Stimulated activated CD8-positive, alpha-beta memory T cell treated with anti-CD3 and anti-CD28 coated beads, Interleukin-12 subunit alpha, Interleukin-12 subunit beta, amount 100 ng/mL, for 24 hours (primary cell): ENCODE data around the gene XRCC1.
A peak's percentile ranks its signal among the peaks of the same experiment; 100 is the strongest.
"Not testable (repeated sequence)": the region's sequence is repeated elsewhere in the genome, so short reads cannot be mapped to it uniquely, and the experiment has no call there.

Experiments used
- DNase-seq: peaks from one replicate; pipeline ENCODE4 v3.0.0-alpha.2; 2020; ENCODE audit errors: extremely low read depth

The XRCC1 gene

GRCh38 chr19:43575156-43575950 lies at the start of gene XRCC1, which contains the start of gene PINLYP:
Gene XRCC1 (minus strand): TSS chr19:43575527. CDS start chr19:43575458, 69 bp downstream.
Gene PINLYP (plus strand): TSS chr19:43575801. CDS start chr19:43577192, 1,391 bp downstream.
- DNase-seq, result peak; percentile 95

DNA sequence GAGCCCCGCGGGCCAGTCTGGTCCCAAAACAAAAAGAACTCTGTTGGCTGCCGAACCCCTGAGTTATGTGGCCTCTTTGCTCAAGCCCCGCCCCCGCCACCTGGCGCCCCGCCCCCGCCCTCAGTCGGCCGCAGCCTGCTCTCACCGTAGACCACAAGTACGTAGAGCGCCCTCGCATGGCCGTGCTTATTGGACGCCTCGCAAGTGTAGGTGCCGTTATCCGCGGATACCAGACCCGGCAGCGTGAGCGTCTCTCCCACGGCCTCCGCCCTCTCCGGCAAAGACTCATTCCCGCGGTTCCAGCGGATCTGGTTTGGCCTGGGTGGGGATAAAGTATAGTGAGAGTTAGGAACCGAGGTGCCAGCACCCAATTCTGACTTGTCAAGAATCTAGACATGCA lies 49.6 kb upstream of the XRCC1 start:
- peak; percentile 59 for DNase-seq

GRCh38 chr19:43623889-43624670 lies 48.8 kb upstream of the XRCC1 start:
- DNase-seq, result no peak

GRCh38 chr19:43622956-43623355 lies 47.6 kb upstream of the XRCC1 start:
- DNase-seq, result no peak

DNA sequence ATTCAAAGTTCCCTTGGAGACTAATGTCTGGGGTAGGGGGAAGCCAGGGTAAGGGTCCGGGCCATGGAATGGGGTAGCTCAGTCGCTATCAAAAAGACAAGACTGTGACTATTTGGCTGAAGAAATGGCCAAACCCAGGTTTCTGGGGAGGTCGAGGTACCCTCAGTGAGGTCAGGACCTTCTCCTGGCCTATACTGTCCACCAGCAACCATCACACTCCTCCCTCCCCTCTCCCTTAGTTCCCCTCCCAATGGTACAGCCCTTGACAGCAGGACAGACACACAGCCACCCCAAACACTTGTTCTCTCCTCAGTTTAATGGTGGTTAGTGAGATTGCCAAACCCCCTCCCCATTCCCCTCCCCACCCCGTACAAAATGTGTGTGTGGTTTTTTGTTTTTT lies 46.7 kb upstream of the XRCC1 start:
- no peak for DNase-seq

GRCh38 chr19:43620061-43621001 lies 45.0 kb upstream of the XRCC1 start:
- DNase-seq, result no peak

DNA sequence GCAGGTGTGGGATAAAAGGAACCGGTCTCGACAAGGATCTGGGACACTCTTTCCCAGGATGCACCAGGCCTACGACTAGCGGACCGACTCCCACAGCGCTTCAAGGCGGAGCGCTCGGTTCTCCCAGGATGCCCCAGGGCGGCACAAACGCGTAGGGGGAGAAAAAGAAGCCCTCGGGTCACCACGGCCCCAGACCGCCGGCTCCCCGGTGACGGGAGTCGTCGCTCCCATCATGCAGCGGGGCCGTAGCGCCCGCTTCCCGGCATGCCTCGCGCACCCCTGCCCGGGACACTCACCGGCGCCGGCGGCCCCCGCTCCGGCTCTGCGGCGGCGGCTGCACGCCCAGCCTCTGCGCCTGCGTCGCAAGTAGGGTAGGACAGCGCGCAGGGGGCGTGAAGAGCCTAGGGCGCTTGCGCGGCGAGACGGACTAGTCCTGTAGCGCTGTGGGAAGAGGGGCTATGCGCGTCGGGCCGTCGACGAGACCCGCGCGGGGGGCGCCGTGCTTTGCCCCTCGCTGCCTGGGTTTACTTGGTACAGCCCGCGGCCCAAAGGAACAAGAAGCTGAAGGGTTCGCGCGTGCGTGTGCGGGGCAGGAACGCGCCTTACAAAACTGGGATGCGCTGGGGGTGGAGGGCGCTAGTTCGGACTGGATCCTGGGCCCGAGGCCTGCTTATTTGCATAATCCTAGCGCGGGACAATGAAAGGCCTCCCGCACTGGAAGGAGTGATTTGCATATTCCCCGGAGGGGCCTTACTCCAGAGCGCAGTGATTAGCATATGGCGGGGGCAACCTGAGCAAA lies 44.1 kb upstream of the XRCC1 start, which contains the start of gene ZNF428:
TSS of gene ZNF428 (minus strand) at position 368 of the 799 bp plus-strand sequence. CDS start 5,325 bp downstream, outside the sequence.
- DNase-seq, result peak; percentile 73

GRCh38 chr19:43618921-43619261 lies 43.6 kb upstream of the XRCC1 start:
- no peak for DNase-seq

DNA sequence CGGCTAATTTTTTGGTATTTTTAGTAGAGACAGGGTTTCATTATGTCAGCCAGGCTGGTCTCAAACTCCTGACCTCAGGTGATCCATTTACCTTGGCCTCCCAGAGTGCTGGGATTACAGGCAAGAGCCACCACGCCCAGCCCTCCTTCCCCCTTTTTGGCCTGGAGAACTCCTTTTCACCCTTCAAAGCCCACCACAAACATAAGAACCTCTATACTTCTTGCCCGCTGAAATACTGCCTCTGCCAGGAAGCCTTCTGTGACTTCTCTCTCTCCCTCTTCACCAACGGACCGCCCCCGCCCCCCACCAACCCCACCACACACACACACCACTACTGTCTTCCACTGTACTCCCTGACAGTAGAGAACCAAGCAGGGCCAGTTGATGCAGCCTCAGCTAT lies 41.6 kb upstream of the XRCC1 start:
- DNase-seq, result no peak

GRCh38 chr19:43616306-43616705 lies 41.0 kb upstream of the XRCC1 start:
- no peak for DNase-seq

DNA sequence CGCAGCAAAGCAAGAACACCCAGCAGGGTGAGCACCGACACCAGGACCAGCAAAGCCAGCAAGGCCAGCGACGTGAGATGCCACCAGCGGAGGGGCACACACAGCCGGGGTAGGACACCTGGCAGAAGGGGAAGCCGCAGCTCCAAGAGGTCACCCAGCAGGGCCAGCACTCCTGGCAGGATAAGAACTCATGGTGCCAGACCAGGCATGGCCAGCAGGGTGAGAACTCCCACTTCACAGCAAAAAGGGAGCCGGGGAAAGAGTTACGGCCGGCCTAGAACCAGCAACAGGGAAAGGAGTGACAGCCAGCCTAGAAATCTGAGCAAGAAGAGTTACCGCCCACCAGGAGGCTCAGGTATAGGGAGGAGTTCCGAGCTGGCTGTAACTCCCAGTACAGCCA lies 37.0 kb upstream of the XRCC1 start:
- DNase-seq, result no peak

GRCh38 chr19:43611788-43612187 lies 36.5 kb upstream of the XRCC1 start, which contains the start of gene SRRM5:
Gene SRRM5 (plus strand): TSS chr19:43612088. CDS start chr19:43612122, 34 bp downstream.
- no peak for DNase-seq

- no peak for DNase-seq
These were observed 35.2 kb upstream of the XRCC1 start for GRCh38 chr19:43610493-43610892.

DNA sequence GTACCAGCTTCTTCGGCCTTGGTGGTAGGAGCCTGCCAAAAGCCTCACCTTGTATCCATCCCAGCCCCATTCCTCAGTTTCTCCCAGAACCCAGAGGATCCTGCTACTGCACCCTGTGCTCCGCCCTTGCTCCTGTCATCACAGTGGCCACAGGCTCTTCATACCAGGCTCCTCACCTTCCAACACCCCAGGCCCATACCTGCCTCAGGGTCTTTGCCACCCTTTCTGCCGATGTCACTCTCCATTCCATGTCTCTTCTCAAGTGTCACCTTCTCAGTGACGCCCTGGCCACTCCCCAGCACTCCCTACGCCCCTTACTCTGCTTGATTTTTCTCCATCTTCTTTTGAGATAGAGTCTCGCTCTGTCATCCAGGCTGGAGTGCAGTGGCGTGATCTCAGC lies 34.5 kb upstream of the XRCC1 start:
- DNase-seq, result no peak

DNA sequence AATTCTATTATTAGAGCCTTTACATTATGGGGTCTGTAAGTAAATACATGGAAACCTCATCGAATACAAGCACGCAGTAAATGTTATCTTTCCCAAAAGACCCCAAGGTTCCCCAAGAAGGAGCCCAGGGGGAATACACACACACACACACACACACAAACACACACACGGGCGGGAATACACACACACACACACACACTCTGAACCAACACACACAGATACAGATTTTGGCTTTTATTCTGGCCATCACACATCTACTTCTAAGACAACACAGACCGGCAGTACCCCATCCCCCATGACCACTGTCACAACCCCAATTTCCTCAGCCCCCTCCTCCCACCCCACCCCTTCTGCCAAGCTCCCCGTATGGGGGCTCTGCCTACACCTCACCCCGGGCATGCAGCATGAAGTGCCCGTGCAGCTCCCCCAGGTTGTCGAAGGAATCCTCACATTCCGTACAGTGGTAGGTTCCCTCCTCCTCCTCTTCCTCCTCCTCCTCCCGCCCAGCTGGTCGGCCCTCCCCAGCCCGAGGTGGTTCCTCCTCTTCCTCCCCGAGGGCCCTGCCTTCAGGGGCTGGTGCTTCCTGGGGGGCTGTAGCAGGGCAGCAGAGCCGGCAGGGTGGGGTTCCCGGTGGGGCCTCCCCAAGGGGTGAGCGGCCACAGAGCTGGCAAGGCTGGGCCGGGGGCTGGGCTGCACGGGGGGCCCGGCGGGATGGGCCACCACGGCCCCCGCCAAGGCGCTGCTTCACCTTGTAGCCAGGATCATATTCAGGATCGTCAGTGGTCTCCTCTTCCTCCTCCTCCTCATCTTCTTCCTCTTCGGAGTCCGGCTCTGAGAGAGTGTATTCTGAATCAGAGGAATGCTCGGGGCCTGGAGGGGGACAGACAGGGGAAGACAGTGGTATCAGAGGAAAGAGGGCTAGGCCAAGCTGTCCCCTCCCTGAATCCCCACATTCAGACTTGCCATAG lies 32.2 kb upstream of the XRCC1 start:
- no peak for DNase-seq

DNA sequence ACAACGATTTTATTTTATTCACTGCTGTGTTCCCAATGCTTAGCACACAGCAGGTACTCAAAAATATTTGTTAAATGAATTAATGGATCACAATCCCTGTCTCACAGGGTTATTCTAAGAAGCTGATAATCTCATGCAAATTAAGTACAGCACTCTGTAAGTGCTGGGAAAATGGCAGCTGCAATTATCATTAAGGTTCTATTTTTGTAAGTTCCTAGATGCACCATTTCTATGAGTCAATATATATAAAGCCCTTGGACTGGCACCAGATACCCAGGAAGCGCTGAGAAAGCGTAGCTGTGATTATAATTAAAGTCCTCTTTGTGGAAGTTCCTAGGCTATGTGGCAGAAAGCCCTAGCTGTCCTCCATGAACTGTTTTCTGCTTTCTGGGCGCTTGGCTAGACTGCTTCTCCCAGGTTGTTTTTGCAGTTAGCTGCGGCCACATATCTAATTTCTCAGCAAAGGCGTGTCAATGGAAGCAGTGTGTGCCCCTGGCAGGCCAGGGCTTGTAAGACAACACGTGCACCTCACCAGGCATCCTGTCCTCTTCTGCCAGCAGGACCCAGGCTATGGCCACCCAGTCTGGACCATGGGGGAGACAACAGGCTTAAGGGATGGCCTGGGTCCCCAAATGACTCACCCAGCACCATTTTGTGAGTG lies 31.4 kb upstream of the XRCC1 start:
- DNase-seq, result no peak

DNA sequence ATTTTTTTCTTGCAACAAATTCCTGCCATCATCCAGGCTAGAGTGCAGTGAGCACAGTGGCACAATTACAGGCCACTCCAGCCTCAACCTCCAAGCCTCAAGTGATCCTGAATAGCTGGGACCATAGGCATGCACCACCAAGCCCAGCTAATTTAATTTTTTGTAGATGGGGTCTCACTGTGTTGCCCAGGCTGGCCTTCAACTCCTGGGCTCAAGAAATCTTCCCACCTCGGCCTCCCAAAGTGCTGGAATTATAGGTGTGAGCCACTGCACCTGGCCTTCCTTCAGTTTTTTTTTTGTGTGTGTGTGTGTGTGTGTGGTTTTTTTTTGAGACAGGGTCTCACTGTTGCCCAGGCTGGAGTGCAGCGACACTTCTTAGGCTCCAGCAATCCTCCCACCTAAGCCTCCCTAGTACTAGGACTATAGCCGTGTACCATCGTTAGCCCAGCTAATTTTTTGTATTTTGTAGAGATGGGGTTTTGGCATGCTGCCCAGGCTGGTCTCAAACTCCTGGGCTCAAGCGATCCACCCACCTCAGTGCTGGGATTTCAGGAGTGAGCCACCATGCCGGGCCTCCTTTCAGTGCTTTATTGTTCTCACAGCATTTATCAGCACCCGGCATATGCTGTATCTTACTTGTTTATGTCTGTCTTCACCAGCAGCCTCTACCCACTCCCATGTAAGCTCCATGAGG lies 30.7 kb upstream of the XRCC1 start:
- no peak for DNase-seq

DNA sequence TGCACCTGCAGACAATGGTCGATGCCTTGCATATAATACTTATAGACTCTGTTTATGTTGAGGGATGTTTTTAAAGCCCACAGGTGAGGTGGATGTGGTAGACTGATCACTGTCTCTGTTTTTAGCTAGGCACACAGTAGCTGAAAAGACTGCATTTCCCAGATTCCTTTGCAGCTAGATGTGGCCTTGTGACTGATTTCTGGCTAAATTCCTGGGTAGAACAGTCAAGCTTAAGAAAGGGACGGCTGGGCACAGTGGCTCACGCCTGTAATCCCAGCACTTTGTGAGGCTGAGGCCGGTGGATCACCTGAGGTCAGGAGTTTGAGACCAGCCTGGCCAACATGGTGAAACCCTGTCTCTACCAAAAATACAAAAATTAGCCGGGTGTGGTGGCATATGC lies 25.0 kb upstream of the XRCC1 start:
- not testable (repeated sequence) for DNase-seq
